ENCODE results near the gene SYNM. TPM values are rescaled to one million over a fixed set of nuclear protein-coding genes. Genes with fewer than 3 reads are reported as not detected.

The SYNM gene
- polyA plus RNA-seq, 3 donors from 2014 or later, result not detected

- Mint-ChIP-seq H3K27me3 (ENCODE audit: low read depth in 3 of 3) (no peaks in the 10 kb centered on the region), H3K4me3 (no peak overlapping the region), H3K36me3 (no peaks in the 10 kb centered on the region), H3K9me3 (no peaks in the 10 kb centered on the region), H3K4me1 (no peaks in the 10 kb centered on the region), H3K27ac (no peak overlapping the region)
- DNase-seq, result no peak
Measured at GRCh38 chr15:99172171-99172570, 67.3 kb downstream of the SYNM start.

DNA sequence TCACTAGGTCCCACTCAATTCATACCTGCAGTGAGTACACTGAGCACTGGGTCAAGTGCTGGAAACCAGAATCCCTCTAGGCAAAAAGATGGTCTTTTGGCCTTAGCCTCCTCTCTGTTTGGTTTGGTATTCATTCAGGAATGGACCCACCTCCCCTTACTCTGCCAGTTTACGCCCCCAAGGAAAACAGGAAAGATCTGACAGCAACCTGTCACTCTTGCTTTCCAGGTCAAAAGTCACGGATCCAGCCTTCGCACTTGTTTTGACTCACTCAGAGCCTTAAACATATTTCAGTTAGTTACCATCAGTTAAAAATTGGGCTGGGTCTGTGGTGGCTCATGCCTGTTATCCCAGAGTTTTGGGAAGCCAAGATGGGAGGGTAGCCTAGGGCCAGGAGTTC is 68.1 kb downstream of the SYNM start:
- H3K27ac Mint-ChIP-seq, result no peak overlapping the region
- no peaks in the 10 kb centered on the region for H3K4me1 Mint-ChIP-seq
- H3K9me3 Mint-ChIP-seq, result no peaks in the 10 kb centered on the region
- H3K27me3 Mint-ChIP-seq (ENCODE audit: low read depth in 3 of 3), result no peaks in the 10 kb centered on the region
- H3K4me3 Mint-ChIP-seq, result no peak overlapping the region
- H3K36me3 Mint-ChIP-seq, result no peaks in the 10 kb centered on the region
- DNase-seq, result no peak

DNA sequence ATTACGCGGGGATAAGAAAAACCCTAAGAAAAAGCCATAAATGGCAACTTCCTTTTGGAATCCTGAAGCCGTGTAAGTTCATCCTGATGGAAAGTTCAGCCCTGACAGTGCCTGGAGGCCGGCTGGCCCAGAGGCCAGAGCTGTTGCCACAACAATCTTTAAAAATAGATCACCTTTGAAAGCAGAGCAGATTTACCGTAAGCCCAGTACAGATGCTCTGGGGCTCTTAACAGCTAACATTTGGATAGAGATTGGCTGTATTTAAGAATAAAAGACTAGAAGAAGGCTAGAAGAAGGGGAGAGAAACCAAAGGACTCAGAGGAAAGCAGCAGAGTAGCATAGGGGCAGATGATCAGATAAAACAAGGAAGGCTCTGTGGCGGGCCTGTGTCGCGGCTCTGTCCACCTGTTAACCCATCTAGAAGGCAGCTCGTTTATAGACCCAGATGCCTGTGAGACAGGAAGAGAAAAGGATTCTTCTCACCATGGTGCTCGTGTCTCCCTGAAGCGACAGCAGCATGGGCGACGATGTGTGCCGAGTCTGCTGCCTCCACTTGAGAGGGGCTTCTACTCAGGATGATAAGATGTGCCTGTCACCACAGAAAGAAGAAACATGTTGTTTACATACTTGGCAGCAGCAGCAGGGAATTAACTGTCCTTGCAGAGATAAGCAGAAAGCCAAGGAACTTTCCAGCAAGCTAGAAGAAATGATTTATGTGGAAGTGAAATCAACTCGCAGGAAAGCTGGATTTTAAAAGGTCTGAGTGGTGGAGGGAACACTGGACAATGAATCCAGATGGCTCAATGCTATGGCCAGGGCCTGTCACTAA is 69.9 kb downstream of the SYNM start:
- H3K27ac Mint-ChIP-seq, result no peak overlapping the region
- no peaks in the 10 kb centered on the region for H3K36me3 Mint-ChIP-seq
- H3K27me3 Mint-ChIP-seq (ENCODE audit: low read depth in 3 of 3), result no peaks in the 10 kb centered on the region
- no peak overlapping the region for H3K4me3 Mint-ChIP-seq
- no peaks in the 10 kb centered on the region for H3K9me3 Mint-ChIP-seq
- H3K4me1 Mint-ChIP-seq, result no peaks in the 10 kb centered on the region
- DNase-seq, result no peak

DNA sequence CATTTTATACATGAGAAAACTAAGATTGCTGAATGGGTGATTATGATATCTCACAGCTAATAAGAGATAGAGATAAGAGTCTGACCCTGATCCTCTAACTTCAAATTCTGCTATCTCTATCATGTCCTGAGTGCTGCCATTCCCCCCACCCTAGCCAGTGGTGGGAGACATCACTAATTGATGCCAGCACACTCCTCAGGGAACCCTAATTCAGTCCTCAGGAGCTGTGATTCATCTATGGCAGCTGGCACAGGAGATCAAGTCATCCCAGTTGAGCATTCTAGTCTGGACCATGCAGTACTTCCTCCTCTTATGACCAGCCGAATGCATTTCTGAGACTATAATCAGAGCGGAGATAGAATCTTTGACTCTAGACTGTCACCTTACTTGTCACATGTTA is 71.9 kb downstream of the SYNM start:
- Mint-ChIP-seq H3K4me3 (no peak overlapping the region), H3K9me3 (no peaks in the 10 kb centered on the region), H3K27me3 (ENCODE audit: low read depth in 3 of 3) (peaks cover 0 to 3% (median 0%) of the 10 kb centered on the region in 3 donors), H3K4me1 (no peaks in the 10 kb centered on the region), H3K27ac (no peak overlapping the region), H3K36me3 (no peaks in the 10 kb centered on the region)
- DNase-seq, result no peak

GRCh38 chr15:99177679-99178078 is 72.8 kb downstream of the SYNM start:
- no peaks in the 10 kb centered on the region for H3K36me3 Mint-ChIP-seq

DNA sequence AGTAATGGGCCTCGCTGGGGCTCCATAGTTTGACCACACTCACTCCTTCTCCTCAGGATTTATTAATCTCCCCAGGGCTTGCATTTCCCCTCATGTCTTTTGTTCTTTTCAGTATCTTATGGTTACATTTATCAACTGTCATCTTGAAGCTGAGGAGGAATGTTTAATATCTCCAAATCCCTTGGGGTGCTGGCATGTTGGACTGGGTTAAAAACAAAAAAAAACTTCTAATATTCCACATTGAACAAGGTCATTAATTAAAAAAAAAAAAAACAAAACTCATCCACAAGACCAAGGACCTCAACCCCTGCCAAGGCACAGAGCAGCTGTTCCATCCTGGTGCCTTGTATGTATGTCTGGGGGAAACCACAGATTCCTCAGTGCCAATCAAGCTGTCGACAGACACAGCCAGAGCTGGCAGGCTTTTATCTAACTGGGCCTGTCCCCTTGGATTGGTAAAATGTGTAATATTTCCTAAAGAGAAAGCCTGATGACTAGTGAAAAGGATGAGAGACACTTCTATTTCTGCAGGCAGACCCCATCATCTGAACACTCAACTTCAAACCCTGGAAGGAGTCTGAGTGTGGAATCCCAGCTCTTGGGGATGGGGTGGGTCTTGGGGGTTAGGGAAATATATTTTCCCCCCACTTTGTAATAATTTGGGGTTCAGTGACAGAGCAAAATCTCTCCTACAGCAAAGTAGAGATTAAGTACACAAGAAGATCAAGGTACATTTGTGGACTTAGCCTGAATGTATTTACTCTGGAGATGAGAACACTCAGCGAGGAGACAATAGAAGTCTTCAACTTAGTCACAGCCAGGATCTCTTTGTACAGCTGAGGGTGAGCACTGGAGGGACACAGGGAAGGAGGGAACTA is 75.4 kb downstream of the SYNM start:
- no peak overlapping the region for H3K27ac Mint-ChIP-seq
- no peak overlapping the region for H3K4me3 Mint-ChIP-seq
- no peaks in the 10 kb centered on the region for H3K4me1 Mint-ChIP-seq
- no peaks in the 10 kb centered on the region for H3K9me3 Mint-ChIP-seq
- no peaks in the 10 kb centered on the region for H3K36me3 Mint-ChIP-seq
- H3K27me3 Mint-ChIP-seq (ENCODE audit: low read depth in 3 of 3), result peaks cover 0 to 9% (median 0%) of the 10 kb centered on the region in 3 donors
- DNase-seq, result no peak

More at GRCh38 chr15:99177679-99178078, 72.8 kb downstream of the SYNM start:
- H3K9me3 Mint-ChIP-seq, result no peaks in the 10 kb centered on the region
- no peak for DNase-seq
- H3K4me3 Mint-ChIP-seq, result no peak overlapping the region
- H3K4me1 Mint-ChIP-seq, result no peaks in the 10 kb centered on the region
- peaks cover 0 to 3% (median 0%) of the 10 kb centered on the region in 3 donors for H3K27me3 Mint-ChIP-seq (ENCODE audit: low read depth in 3 of 3)
- no peak overlapping the region for H3K27ac Mint-ChIP-seq

DNA sequence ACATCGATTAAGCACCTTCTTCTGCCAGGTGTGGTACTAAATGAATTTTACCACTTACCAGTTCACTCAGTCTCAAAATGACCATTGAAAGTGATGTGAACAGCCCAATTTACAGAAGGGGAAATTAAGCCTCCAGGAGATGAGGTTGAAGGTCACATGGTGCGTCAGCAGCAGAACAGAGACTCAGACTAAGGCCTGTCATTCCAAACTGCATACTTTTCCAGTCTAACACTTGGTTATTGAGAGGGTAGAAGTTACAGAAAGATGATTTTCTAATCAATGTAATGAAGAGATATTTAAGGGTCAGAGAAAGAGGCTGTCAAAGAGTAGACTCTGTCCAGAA is 76.1 kb downstream of the SYNM start:
- Mint-ChIP-seq H3K27ac (no peak overlapping the region), H3K4me3 (no peak overlapping the region), H3K9me3 (no peaks in the 10 kb centered on the region), H3K4me1 (no peaks in the 10 kb centered on the region), H3K27me3 (ENCODE audit: low read depth in 3 of 3) (peaks cover 0 to 9% (median 0%) of the 10 kb centered on the region in 3 donors), H3K36me3 (no peaks in the 10 kb centered on the region)
- no peak for DNase-seq

DNA sequence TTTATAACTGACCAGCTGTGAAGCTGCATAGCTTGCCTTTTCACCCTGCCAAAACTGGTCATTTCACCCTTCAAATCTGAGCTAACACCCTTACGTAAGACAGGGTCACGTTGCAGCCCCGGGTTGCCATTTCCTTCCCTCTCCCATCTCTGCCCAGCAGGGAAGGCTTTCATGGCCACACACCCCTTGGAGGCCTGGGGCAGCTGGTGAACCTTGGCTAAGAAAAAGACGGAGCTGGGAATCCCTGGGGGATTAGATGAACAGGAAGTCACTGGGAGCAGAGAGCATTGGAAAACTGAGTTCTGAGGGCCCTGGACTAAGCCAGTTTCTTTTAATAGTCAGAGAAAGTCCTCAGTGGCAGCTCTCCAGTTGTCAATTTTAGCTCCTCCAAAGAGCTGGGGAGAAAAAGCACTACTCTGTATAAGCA is 76.7 kb downstream of the SYNM start:
- no peak for DNase-seq
- Mint-ChIP-seq H3K4me3 (no peak overlapping the region), H3K9me3 (no peaks in the 10 kb centered on the region), H3K27ac (no peak overlapping the region), H3K36me3 (no peaks in the 10 kb centered on the region), H3K4me1 (no peaks in the 10 kb centered on the region), H3K27me3 (ENCODE audit: low read depth in 3 of 3) (peaks cover 0 to 9% (median 0%) of the 10 kb centered on the region in 3 donors)

GRCh38 chr15:99182791-99183190 is 77.9 kb downstream of the SYNM start:
- Mint-ChIP-seq H3K27ac (no peak overlapping the region), H3K4me3 (no peak overlapping the region), H3K36me3 (no peaks in the 10 kb centered on the region), H3K27me3 (ENCODE audit: low read depth in 3 of 3) (peaks cover 0 to 9% (median 0%) of the 10 kb centered on the region in 3 donors), H3K4me1 (no peaks in the 10 kb centered on the region), H3K9me3 (no peaks in the 10 kb centered on the region)
- DNase-seq, result no peak

Other genes with a start within 250 kb of the SYNM start
- not detected for gene PGPEP1L, start 97.3 kb upstream of the SYNM start, polyA plus RNA-seq
- gene TTC23, start 144.5 kb downstream of the SYNM start, polyA plus RNA-seq, result under 1 TPM in 2 of 3 donors, not detected in 1; 0.21 to 0.25 TPM
- gene LRRC28, start 146.4 kb downstream of the SYNM start, polyA plus RNA-seq, result 10 to 100 TPM; 27.3 to 30.5 (median 27.7) TPM